WERI-Rb-1 (cell line): Measurements from ENCODE around the gene FMC1.
"Not testable (repeated sequence)": the region's sequence is repeated elsewhere in the genome, so short reads cannot be mapped to it uniquely, and the experiment has no call there.

Experiments
- DNase-seq: peaks from one replicate; pipeline ENCODE4 v3.0.0-alpha.2; 2020
- H3K27ac ChIP-seq: fragments of 250-450 bp; sonication (Bioruptor Pico); 2 replicates; pipeline ENCODE4 v1.5.1; 2020; ENCODE audit warnings: mild to moderate bottlenecking, moderate library complexity
- H3K27me3 ChIP-seq: fragments of 250-450 bp; sonication (Bioruptor Pico); 2 replicates; pipeline ENCODE4 v1.5.1; 2021; ENCODE audit warnings: mild to moderate bottlenecking, low read depth, moderate library complexity; ENCODE audit not compliant: insufficient read depth, severe bottlenecking
- H3K36me3 ChIP-seq: fragments of 250-450 bp; sonication (Bioruptor Pico); 2 replicates; pipeline ENCODE4 v1.5.1; 2020; ENCODE audit warnings: mild to moderate bottlenecking, moderate library complexity
- H3K4me3 ChIP-seq: 2 replicates; pipeline ENCODE4 v1.5.1; 2011; ENCODE audit warnings: low read depth, mild to moderate bottlenecking, control low read depth, low read length
- H3K9me3 ChIP-seq: fragments of 250-450 bp; sonication (Bioruptor Pico); 2 replicates; pipeline ENCODE4 v1.5.1; 2021; ENCODE audit warnings: mild to moderate bottlenecking, moderate library complexity; ENCODE audit not compliant: severe bottlenecking
- CTCF ChIP-seq: IDR thresholded peaks from 2 replicates; pipeline ENCODE4 v1.5.1; 2011; ENCODE audit warnings: low read depth, mild to moderate bottlenecking, control low read depth, inconsistent platforms, low read length

FMC1 gene

GRCh38 chr7:139351027-139351426 is 9.9 kb downstream of the FMC1 start:
- no peak overlapping the region for H3K4me3 ChIP-seq
- TF ChIP-seq CTCF = no peak
- no peaks in the 10 kb centered on the region for H3K9me3 ChIP-seq
- H3K27me3 ChIP-seq = no peaks in the 10 kb centered on the region
- no peak overlapping the region for H3K27ac ChIP-seq
- peaks cover 19% of the 10 kb centered on the region for H3K36me3 ChIP-seq
- no peak for DNase-seq

- H3K9me3 ChIP-seq = no peaks in the 10 kb centered on the region
- no peak for DNase-seq
- H3K27me3 ChIP-seq = no peaks in the 10 kb centered on the region
- no peak for TF ChIP-seq CTCF
- peaks cover 3% of the 10 kb centered on the region for H3K36me3 ChIP-seq
- H3K4me3 ChIP-seq = no peak overlapping the region
- no peak overlapping the region for H3K27ac ChIP-seq
Measured at GRCh38 chr7:139354729-139355128, 13.6 kb downstream of the FMC1 start.

GRCh38 chr7:139355320-139355719 is 14.2 kb downstream of the FMC1 start:
- no peak overlapping the region for H3K27ac ChIP-seq
- DNase-seq = no peak
- no peaks in the 10 kb centered on the region for H3K27me3 ChIP-seq
- no peaks in the 10 kb centered on the region for H3K9me3 ChIP-seq
- no peak overlapping the region for H3K4me3 ChIP-seq
- TF ChIP-seq CTCF = no peak
- peaks cover 3% of the 10 kb centered on the region for H3K36me3 ChIP-seq

GRCh38 chr7:139357729-139358506 is 16.8 kb downstream of the FMC1 start:
- Histone ChIP-seq H3K27ac (peak overlapping the region; percentile 99), H3K4me3 (peak overlapping the region; percentile 85), H3K36me3 (peaks cover 14% of the 10 kb centered on the region)
- not testable (repeated sequence) for H3K9me3 ChIP-seq, H3K27me3 ChIP-seq, DNase-seq

GRCh38 chr7:139358541-139359365 is 17.6 kb downstream of the FMC1 start:
- TF ChIP-seq CTCF = no peak
- DNase-seq = peak; percentile 17
- no peaks in the 10 kb centered on the region for H3K9me3 ChIP-seq
- peaks cover 22% of the 10 kb centered on the region for H3K36me3 ChIP-seq
- H3K27ac ChIP-seq = peak overlapping the region; percentile 99
- no peaks in the 10 kb centered on the region for H3K27me3 ChIP-seq
- peak overlapping the region; percentile 85 for H3K4me3 ChIP-seq

GRCh38 chr7:139359366-139360209 is 18.5 kb downstream of the FMC1 start, which contains the start of gene LUC7L2:
Gene LUC7L2, plus strand, starts transcription at chr7:139359894. Its CDS starts 368 bp downstream, at chr7:139360262.
- Histone ChIP-seq H3K27me3 (no peaks in the 10 kb centered on the region), H3K4me3 (peak within 1 kb of the TSS; percentile 85), H3K27ac (peak within 1 kb of the TSS; percentile 99), H3K36me3 (peaks cover 28% of the 10 kb centered on the region), H3K9me3 (no peaks in the 10 kb centered on the region)
- TF ChIP-seq CTCF = peak; percentile 10; the same call in 1 of the 2 replicates
- peak; percentile 99 for DNase-seq
